GM18499 (cell line): ENCODE measurements around the gene RAB3GAP1.

Source experiments
- ATAC-seq: cut with Tn5 transposase; IDR thresholded peaks from one replicate; pipeline ENCODE4 v1.9.1; 2021; ENCODE audit warnings: moderate number of reproducible peaks; ENCODE audit not compliant: insufficient read depth, unreplicated experiment

RAB3GAP1 gene

GRCh38 chr2:135202751-135203150, 150.7 kb downstream of the RAB3GAP1 start:
- ATAC-seq = no peak

DNA sequence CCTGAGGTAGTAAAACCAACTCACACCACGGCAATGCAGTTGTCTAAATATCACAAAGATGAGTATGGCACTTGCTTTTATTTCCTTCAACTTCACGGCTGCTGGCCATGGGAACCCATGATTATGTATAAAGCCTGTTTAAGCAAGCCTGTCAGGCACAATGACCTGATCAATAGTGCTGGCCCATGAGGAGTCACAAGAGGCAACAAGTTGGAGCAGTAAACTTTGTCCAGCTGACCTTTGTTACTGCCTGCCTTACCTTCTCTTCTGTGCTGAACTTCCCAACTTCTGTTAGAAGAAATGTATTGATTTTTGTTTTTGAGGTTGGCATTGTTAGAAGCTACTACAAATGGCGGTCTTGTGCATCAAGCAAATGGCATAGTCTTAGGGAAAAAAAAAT, 151.9 kb downstream of the RAB3GAP1 start:
- ATAC-seq = no peak

- no peak for ATAC-seq
These were observed 155.9 kb downstream of the RAB3GAP1 start for GRCh38 chr2:135208016-135208415.

- ATAC-seq = no peak
These were observed 160.7 kb downstream of the RAB3GAP1 start for GRCh38 chr2:135212757-135213156.

DNA sequence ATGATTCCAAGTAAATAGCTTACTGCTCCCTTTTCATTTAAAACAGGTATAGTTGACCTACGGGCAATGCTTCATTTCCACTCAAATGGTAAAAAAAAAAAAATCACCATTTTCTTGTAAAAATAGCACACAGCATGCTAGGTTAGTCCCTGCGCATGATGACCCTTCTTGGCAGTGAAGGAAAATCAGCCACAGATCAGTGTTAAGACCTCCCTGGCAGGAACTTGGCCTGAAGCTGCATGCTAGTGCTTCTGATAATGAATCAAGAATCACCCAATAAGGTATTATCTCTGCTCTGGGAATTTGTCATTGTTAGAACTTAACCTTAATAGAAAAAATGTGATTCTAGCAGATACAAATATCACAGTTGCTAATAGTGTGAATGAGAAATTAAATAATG, 166.3 kb downstream of the RAB3GAP1 start:
- ATAC-seq = no peak

DNA sequence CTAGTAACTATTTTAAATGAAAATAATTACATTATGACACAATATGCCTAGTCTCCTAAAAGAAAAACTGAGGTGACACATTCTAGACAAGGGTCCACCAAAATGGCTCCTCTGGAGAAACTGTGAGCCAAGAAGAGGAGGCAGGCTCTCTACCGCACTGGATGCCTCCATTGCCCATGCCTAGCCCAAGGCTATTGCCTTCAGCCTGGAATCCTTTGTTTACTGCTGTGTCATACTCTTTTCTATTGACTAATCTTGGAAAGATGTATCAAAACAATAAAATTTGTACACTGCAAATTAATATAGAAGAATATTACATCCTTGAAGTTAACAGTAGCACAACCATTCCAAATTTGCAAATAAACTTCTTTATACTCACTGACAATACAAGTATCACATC, 167.1 kb downstream of the RAB3GAP1 start:
- no peak for ATAC-seq
